Measurements from ENCODE around the gene HES4.

GRCh38 chr1:967466-968343, 32.2 kb downstream of the HES4 start:
- no peak for TF ChIP-seq CTCF (IDR thresholded peaks at IDR 0.05)
- TF ChIP-seq POLR2A (IDR thresholded peaks at IDR 0.05) = no peak
- no peak for TF ChIP-seq EP300 (IDR thresholded peaks at IDR 0.05)
